Right lobe of liver (tissue), 4 donors: Measurements from ENCODE around the gene GSTO1.
A peak's percentile ranks its signal among the peaks of the same experiment; 100 is the strongest.

ENCODE experiments used
- POLR2A ChIP-seq: fragments of 450-650 bp; IDR thresholded peaks from one replicate; pipeline ENCODE4 v1.6.1; 2017; ENCODE audit warnings: antibody characterized with exemption, mild to moderate bottlenecking
- TF ChIP-seq, protein P1 (sequence below), 4 donors: fragments of 200-600 bp in 3 of 4; fragments of 450-650 bp in 1 of 4; IDR thresholded peaks; one replicate each; pipeline versions ENCODE4 v1.5.1 to v1.8.0; 2016 to 2022; ENCODE audit warnings: antibody characterized with exemption in 4 of 4, mild to moderate bottlenecking in 2 of 4
- donor health status: DM: no; HTN: no; CAD: no.
- donor health status: DM: no; HTN: no; CAD: no.
- donor health status: DM: no; HTN: yes; CAD: no.

DNA sequence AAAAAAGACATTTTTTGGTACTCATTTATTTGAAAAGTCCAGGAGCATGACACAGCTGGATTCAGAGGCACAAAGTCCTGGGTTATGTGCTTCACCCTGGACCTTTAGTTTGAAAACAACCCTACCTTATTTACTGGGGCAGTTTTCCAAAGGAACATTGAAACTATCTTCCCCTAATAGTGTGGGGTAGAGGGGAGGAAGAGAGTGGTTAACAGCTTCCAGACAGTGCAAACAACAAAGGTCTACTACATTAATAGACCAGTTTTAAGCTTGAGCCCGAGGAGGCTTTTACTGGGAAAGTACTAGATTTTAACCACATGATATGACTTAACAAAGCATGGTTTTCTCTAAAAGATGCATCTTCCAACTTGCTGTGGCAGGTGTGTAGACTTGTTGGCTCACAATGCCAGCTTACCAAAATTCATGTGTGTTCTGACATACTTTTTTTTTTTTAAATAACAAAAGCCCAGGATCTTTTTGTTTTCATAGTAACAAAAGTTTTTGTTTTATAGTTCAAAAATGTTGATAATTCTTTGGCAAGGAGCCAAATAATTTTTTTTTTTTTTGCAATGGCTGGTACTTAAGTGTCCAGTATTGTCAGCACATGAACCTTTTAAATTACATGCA is 1.8 kb downstream of the GSTO1 start:
- peak; percentile 36 for TF ChIP-seq POLR2A
- TF ChIP-seq, protein P1, sequence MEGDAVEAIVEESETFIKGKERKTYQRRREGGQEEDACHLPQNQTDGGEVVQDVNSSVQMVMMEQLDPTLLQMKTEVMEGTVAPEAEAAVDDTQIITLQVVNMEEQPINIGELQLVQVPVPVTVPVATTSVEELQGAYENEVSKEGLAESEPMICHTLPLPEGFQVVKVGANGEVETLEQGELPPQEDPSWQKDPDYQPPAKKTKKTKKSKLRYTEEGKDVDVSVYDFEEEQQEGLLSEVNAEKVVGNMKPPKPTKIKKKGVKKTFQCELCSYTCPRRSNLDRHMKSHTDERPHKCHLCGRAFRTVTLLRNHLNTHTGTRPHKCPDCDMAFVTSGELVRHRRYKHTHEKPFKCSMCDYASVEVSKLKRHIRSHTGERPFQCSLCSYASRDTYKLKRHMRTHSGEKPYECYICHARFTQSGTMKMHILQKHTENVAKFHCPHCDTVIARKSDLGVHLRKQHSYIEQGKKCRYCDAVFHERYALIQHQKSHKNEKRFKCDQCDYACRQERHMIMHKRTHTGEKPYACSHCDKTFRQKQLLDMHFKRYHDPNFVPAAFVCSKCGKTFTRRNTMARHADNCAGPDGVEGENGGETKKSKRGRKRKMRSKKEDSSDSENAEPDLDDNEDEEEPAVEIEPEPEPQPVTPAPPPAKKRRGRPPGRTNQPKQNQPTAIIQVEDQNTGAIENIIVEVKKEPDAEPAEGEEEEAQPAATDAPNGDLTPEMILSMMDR (IDR thresholded peaks at IDR 0.05): no peak
